OCI-LY7 (cell line): ENCODE measurements around the gene VPS4B. TPM values are rescaled to one million over a fixed set of nuclear protein-coding genes. Genes with fewer than 3 reads are reported as not detected.

Source experiments
- BruUV-seq: library from RNA; stranded (reverse); fragments of 400-500 nt; replicated peaks from 2 replicates; lab custom pipeline; 2021; lab: Mats Ljungman, UMichigan
- CTCF ChIA-PET: fragments of 300-600 bp; sonication (Branson Sonifier 250); formaldehyde crosslinking; loops from one replicate; lab custom pipeline; 2022; ENCODE audit warnings: antibody characterized with exemption; ENCODE audit not compliant: unreplicated experiment; lab: Charles Lee
- POLR2A ChIA-PET: fragments of 300-600 bp; sonication (Branson Sonifier 250); formaldehyde crosslinking; loops from one replicate; lab custom pipeline; 2022; ENCODE audit warnings: antibody characterized with exemption; lab: Charles Lee
- DNase-seq: peaks from one replicate; pipeline ENCODE4 v3.0.0-alpha.2; 2015; ENCODE audit warnings: low spot score
- H2AFZ ChIP-seq: fragments of 200-600 bp; sonication (generic), shearing (Covaris generic); 2 replicates; pipeline ENCODE4 v1.6.1; 2014; ENCODE audit warnings: mild to moderate bottlenecking, antibody characterized with exemption, low read length, moderate library complexity
- H3K27ac ChIP-seq: fragments of 200-600 bp; sonication (generic); 2 replicates; pipeline ENCODE4 v1.5.1; 2014; ENCODE audit warnings: mixed run types, low read depth, mild to moderate bottlenecking, moderate library complexity, low read length, inconsistent platforms; ENCODE audit not compliant: poor library complexity, severe bottlenecking
- H3K36me3 ChIP-seq: fragments of 200-600 bp; sonication (generic); 2 replicates; pipeline ENCODE4 v1.6.1; 2014; ENCODE audit warnings: mild to moderate bottlenecking, antibody characterized with exemption, low read length, moderate library complexity, mixed read lengths; ENCODE audit not compliant: insufficient read depth
- H3K4me1 ChIP-seq: fragments of 200-600 bp; sonication (generic); 2 replicates; pipeline ENCODE4 v1.5.1; 2014; ENCODE audit warnings: mild to moderate bottlenecking, low read length; ENCODE audit not compliant: insufficient read depth, poor library complexity, severe bottlenecking
- H3K4me2 ChIP-seq: fragments of 200-600 bp; sonication (generic); 2 replicates; pipeline ENCODE4 v1.6.1; 2014; ENCODE audit warnings: mild to moderate bottlenecking, low read length
- H3K4me3 ChIP-seq: fragments of 200-600 bp; sonication (generic); 2 replicates; pipeline ENCODE4 v1.5.1; 2014; ENCODE audit warnings: mild to moderate bottlenecking, low read depth, low read length; ENCODE audit not compliant: poor library complexity, severe bottlenecking
- H3K79me2 ChIP-seq: fragments of 200-600 bp; sonication (generic); 2 replicates; pipeline ENCODE4 v1.6.1; 2016; ENCODE audit warnings: low read depth, mild to moderate bottlenecking, low read length, moderate library complexity, mixed read lengths; ENCODE audit not compliant: insufficient read depth
- H3K9me2 ChIP-seq: fragments of 200-600 bp; sonication (generic); 2 replicates; pipeline ENCODE4 v1.6.1; 2016; ENCODE audit warnings: mild to moderate bottlenecking, low read length, mixed read lengths; ENCODE audit not compliant: insufficient read depth
- H3K9me3 ChIP-seq: fragments of 200-600 bp; sonication (generic); 2 replicates; pipeline ENCODE4 v1.6.1; 2014; ENCODE audit warnings: mild to moderate bottlenecking, mixed run types, low read length, mixed read lengths
- H4K20me1 ChIP-seq: fragments of 200-600 bp; sonication (generic); 2 replicates; pipeline ENCODE4 v1.6.1; 2014; ENCODE audit warnings: mild to moderate bottlenecking, antibody characterized with exemption, low read length, moderate library complexity, mixed read lengths; ENCODE audit not compliant: insufficient read depth
- EZH2phosphoT487 ChIP-seq: fragments of 200-600 bp; sonication (generic); IDR thresholded peaks from 2 replicates; pipeline ENCODE4 v1.6.1; 2018; ENCODE audit warnings: low read depth, borderline replicate concordance, mild to moderate bottlenecking, mixed run types, antibody characterized with exemption, low read length, moderate library complexity, mixed read lengths
- intact Hi-C: fragments of 100-400 bp; cut with micrococcal nuclease; formaldehyde crosslinking; loops from one replicate; pipeline ENCODE4 v1.10.0; 2022; ENCODE audit not compliant: unreplicated experiment
- total RNA-seq, 2 experiments: library from RNA; depleted of rRNA in 1 of 2; stranded (reverse); fragments of >200 nt in 1 of 2; shearing (Covaris generic) in 1 of 2; gene quantifications; 2 replicates each; pipeline ENCODE4 v1.2.3, GENCODE V29; 2014 to 2022
- TF ChIP-seq, protein P1 (sequence below): fragments of 200-600 bp; sonication (generic); conservative IDR thresholded peaks from 2 replicates; pipeline ENCODE4 v1.5.1; 2014; ENCODE audit warnings: mild to moderate bottlenecking, antibody characterized with exemption, low read length, moderate library complexity, mixed read lengths

The VPS4B gene
- total RNA-seq, 2 experiments from 2014 or later, result 12.3 to 22.9 TPM

DNA sequence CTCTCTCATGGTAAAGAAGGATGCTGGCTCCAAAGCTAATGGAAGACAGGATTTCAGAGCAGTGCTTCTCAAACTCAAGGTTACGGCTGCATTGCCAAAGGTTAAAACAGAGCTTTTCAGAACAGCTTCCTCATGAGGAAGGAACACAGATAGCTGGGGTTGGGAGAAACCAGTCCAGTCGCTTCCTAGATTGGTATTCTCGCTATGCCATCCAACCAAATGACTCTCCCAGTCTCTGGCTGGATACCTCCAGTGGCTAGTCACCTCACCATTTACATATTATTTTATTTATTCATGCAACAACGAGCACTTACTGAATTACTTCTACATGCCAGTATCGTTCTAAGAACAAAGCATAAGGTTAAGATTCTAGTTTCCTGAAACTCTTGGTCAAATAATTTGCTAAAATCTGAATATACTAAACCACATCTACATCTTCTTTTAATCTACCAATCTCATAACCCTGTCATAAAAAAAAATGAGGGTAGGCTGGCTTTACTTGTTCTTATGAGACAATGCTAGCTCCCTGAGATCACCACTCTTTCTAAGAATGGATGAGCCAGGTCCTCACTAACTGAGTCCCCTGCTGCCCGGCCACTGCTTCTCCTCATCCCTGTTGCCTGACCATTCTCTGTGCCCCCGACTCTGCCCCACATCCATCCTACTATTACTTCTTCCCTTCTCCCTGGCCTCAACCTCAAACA lies 75.6 kb downstream of the VPS4B start:
- CTCF ChIA-PET, result no interaction called here

DNA sequence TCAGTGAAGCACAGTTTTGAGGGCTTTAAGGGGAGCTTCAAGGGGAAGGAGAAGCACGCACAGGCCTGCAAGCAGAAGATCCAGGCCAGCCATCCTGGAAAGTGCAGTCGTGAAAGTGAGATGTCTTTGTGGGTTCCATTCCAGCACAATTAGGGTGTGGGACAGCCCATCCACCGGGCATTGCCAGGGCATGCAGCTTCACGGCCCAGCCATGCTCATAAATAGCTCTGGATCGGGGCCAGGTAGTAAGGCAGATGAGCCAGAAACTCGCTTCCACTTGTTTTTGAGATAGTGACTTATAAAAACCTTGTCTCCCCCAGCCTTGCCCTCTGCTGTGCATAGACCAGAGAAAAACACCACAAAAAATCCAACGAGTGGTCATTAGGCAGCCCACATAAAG lies 76.2 kb downstream of the VPS4B start:
- no peaks in the 10 kb centered on the region for H4K20me1 ChIP-seq
- TF ChIP-seq EZH2phosphoT487, result no peak
- TF ChIP-seq, protein P1, sequence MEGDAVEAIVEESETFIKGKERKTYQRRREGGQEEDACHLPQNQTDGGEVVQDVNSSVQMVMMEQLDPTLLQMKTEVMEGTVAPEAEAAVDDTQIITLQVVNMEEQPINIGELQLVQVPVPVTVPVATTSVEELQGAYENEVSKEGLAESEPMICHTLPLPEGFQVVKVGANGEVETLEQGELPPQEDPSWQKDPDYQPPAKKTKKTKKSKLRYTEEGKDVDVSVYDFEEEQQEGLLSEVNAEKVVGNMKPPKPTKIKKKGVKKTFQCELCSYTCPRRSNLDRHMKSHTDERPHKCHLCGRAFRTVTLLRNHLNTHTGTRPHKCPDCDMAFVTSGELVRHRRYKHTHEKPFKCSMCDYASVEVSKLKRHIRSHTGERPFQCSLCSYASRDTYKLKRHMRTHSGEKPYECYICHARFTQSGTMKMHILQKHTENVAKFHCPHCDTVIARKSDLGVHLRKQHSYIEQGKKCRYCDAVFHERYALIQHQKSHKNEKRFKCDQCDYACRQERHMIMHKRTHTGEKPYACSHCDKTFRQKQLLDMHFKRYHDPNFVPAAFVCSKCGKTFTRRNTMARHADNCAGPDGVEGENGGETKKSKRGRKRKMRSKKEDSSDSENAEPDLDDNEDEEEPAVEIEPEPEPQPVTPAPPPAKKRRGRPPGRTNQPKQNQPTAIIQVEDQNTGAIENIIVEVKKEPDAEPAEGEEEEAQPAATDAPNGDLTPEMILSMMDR, result no peak
- peaks cover 5% of the 10 kb centered on the region; the same call in 1 of the 2 replicates for H3K36me3 ChIP-seq
- POLR2A ChIA-PET, result no interaction called here
- H3K27ac ChIP-seq, result no peak overlapping the region
- BruUV-seq, result no TSS peak
- H3K4me2 ChIP-seq, result no peak overlapping the region
- intact Hi-C loops, result no loop called here
- H3K9me2 ChIP-seq, result no peaks in the 10 kb centered on the region
- H3K4me1 ChIP-seq, result peaks cover 5% of the 10 kb centered on the region
- CTCF ChIA-PET, result no interaction called here
- no peak overlapping the region for H3K4me3 ChIP-seq
- H2AFZ ChIP-seq, result no peak overlapping the region
- no peaks in the 10 kb centered on the region for H3K79me2 ChIP-seq
- H3K9me3 ChIP-seq, result no peaks in the 10 kb centered on the region
- no peak for DNase-seq

More for the DNA sequence above, 75.6 kb downstream of the VPS4B start:
- Histone ChIP-seq H3K79me2 (no peaks in the 10 kb centered on the region), H3K36me3 (peaks cover 5% of the 10 kb centered on the region; the same call in 1 of the 2 replicates), H3K4me1 (peaks cover 5% of the 10 kb centered on the region), H3K4me3 (no peak overlapping the region), H2AFZ (no peak overlapping the region), H3K27ac (no peak overlapping the region), H3K4me2 (no peak overlapping the region), H3K9me3 (no peaks in the 10 kb centered on the region), H3K9me2 (no peaks in the 10 kb centered on the region), H4K20me1 (no peaks in the 10 kb centered on the region)
- TF ChIP-seq, protein P1, result no peak
- no peak for TF ChIP-seq EZH2phosphoT487
- POLR2A ChIA-PET, result no interaction called here
- no TSS peak for BruUV-seq
- intact Hi-C loops, result no loop called here
- DNase-seq, result no peak

DNA sequence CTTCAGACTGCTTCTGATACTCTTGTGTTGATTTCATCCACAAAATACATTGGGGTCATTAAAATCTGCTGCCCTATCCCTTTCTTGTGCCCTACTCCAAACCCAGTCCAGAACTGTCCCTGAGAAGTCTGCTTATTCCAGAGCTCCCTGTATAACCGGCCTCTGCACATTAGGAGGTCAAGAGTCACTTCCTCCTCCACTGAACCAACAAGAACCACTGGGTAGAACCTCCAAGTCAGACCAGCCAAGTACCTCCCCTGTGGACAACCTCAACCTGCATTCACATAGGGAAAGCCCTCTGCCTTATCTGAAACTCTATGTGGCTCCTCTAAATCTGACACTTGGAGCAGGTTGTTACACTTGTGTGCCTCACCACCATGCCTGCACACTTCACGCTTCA lies 77.4 kb downstream of the VPS4B start:
- Histone ChIP-seq H3K4me2 (no peak overlapping the region), H3K36me3 (peaks cover 5% of the 10 kb centered on the region; the same call in 1 of the 2 replicates), H3K9me3 (no peaks in the 10 kb centered on the region), H2AFZ (no peak overlapping the region), H3K9me2 (no peaks in the 10 kb centered on the region), H3K4me3 (no peak overlapping the region), H3K79me2 (no peaks in the 10 kb centered on the region), H4K20me1 (no peaks in the 10 kb centered on the region), H3K4me1 (peaks cover 5% of the 10 kb centered on the region), H3K27ac (no peak overlapping the region)
- intact Hi-C loops, result loop anchor here (5.0 kb wide), 1 partner anchor 328 kb away; no protein-coding TSS in a partner anchor
- ChIA-PET CTCF (no interaction called here), POLR2A (no interaction called here)
- no peak for TF ChIP-seq EZH2phosphoT487
- TF ChIP-seq, protein P1, result no peak
- DNase-seq, result no peak
- no TSS peak for BruUV-seq
